ENCODE measurements around the gene MIEN1. TPM values are rescaled to one million over a fixed set of nuclear protein-coding genes. Genes with fewer than 3 reads are reported as not detected.

The MIEN1 gene
- total RNA-seq, 1 experiment from 2014 or later, result 50.8 TPM

GRCh38 chr17:39706921-39707337 lies 23.4 kb downstream of the MIEN1 start:
- peaks cover 39% of the 10 kb centered on the region; the same call in 1 of the 2 replicates for H3K79me2 ChIP-seq (ENCODE audit: insufficient read depth, low read length)
- no CpG with 5 or more reads among the region's 7 CpGs for WGBS (ENCODE audit: extremely low coverage, insufficient read length, low lambda C conversion rate)
- H3K36me3 Mint-ChIP-seq (ENCODE audit: insufficient read depth in 1 of 3, low read depth in 3 of 3), result peaks cover 61 to 76% (median 64%) of the 10 kb centered on the region in 3 experiments

More at GRCh38 chr17:39706921-39707337, 23.4 kb downstream of the MIEN1 start:
- H3K4me1 Mint-ChIP-seq, result peaks cover 38 to 41% of the 10 kb centered on the region in 2 experiments
- no peak overlapping the region for H4K5ac ChIP-seq (ENCODE audit: insufficient read length, low read depth, low read length)
- no peaks in the 10 kb centered on the region for H3K9me3 ChIP-seq (ENCODE audit: control insufficient read depth, low read depth, low read length)
- TF ChIP-seq CTCF (conservative IDR thresholded peaks at IDR 0.05), result no peak
- H3T11ph ChIP-seq (ENCODE audit: low read length), result no peak overlapping the region
- H3K27ac ChIP-seq (ENCODE audit: insufficient read length, low read depth, low read length), result no peak overlapping the region
- no peak overlapping the region for H2BK12ac ChIP-seq (ENCODE audit: insufficient read length, low read depth, low read length)
- H2AK5ac ChIP-seq (ENCODE audit: insufficient read length, low read length), result no peak overlapping the region
- H3K79me1 ChIP-seq (ENCODE audit: insufficient read depth, low read depth, low read length, poor library complexity, severe bottlenecking), result no peaks in the 10 kb centered on the region
- H3K27me3 ChIP-seq (ENCODE audit: insufficient read depth, low read length), result no peaks in the 10 kb centered on the region
- no peak overlapping the region for H3K23ac ChIP-seq (ENCODE audit: insufficient read length, low read depth, low read length)
- no peak overlapping the region for H2BK5ac ChIP-seq (ENCODE audit: insufficient read length, low read length)
- no peak overlapping the region for H4K8ac ChIP-seq (replicated peaks; ENCODE audit: insufficient read length, low read depth, low read length)
- DNase-seq, result no peak
- H3K27me3 Mint-ChIP-seq (ENCODE audit: low read depth), result no peaks in the 10 kb centered on the region; the same call in 1 of the 2 replicates
- H3K14ac ChIP-seq (ENCODE audit: insufficient read depth, low read length), result no peak overlapping the region
- H2BK15ac ChIP-seq (ENCODE audit: low read depth, low read length), result no peak overlapping the region
- H3K4ac ChIP-seq (ENCODE audit: low read depth, low read length), result no peak overlapping the region
- H2BK20ac ChIP-seq (ENCODE audit: low read depth, low read length, poor library complexity, severe bottlenecking), result no peak overlapping the region
- H3K4me3 Mint-ChIP-seq, result peak overlapping the region in 1 of 2 experiments; percentile 11; a peak in 1 of 5 replicates
- no peak overlapping the region for H2AFZ ChIP-seq (ENCODE audit: low read length)
- H2BK120ac ChIP-seq (ENCODE audit: low read depth, low read length, poor library complexity, severe bottlenecking), result no peak overlapping the region
- peak overlapping the region; percentile 32 to 80 (median 77); a peak in 4 of 7 replicates for H3K27ac Mint-ChIP-seq
- H3K9me3 Mint-ChIP-seq, result no peaks in the 10 kb centered on the region
- H3K18ac ChIP-seq (ENCODE audit: insufficient read length, low read depth, low read length), result no peak overlapping the region
- H3K9ac ChIP-seq (ENCODE audit: extremely low read depth, insufficient read length, low read length), result no peak overlapping the region
- H3K4me2 ChIP-seq (ENCODE audit: insufficient read depth, insufficient read length, low read length), result no peak overlapping the region
- no peak overlapping the region for H4K91ac ChIP-seq (ENCODE audit: insufficient read length, low read depth, low read length)
- H4K20me1 ChIP-seq (ENCODE audit: control insufficient read depth, insufficient read depth, insufficient read length), result no peaks in the 10 kb centered on the region
- peaks cover 8% of the 10 kb centered on the region for H3K4me1 ChIP-seq (ENCODE audit: insufficient read depth, low read length)
- H3K23me2 ChIP-seq (ENCODE audit: insufficient read length, low read depth, low read length, poor library complexity, severe bottlenecking), result no peaks in the 10 kb centered on the region
- H3K56ac ChIP-seq (ENCODE audit: insufficient read length, low read depth, low read length), result no peak overlapping the region

Data from H9 (cell line).